G401 (cell line): ENCODE results near the gene SPATA6L. TPM values are rescaled to one million over a fixed set of nuclear protein-coding genes. Genes with fewer than 3 reads are reported as not detected.
A peak's percentile ranks its signal among the peaks of the same experiment; 100 is the strongest.

ENCODE experiments used
- DNase-seq: peaks from one replicate; pipeline ENCODE4 v3.0.0-alpha.2; 2015; ENCODE audit warnings: low spot score
- in situ Hi-C: cut with HindIII; loops from 2 replicates; pipeline ENCODE4 v1.10.0; 2016; ENCODE audit warnings: low sequenced_read_pairs, mixed read lengths
- total RNA-seq: library from RNA; depleted of rRNA; stranded (reverse); fragments of >200 nt; shearing (Covaris generic); gene quantifications from 2 replicates; pipeline ENCODE4 v1.2.3, GENCODE V29; 2014; rRNA removed

Gene SPATA6L
- total RNA-seq, 1 experiment from 2014 or later, result 0.34 TPM

DNA sequence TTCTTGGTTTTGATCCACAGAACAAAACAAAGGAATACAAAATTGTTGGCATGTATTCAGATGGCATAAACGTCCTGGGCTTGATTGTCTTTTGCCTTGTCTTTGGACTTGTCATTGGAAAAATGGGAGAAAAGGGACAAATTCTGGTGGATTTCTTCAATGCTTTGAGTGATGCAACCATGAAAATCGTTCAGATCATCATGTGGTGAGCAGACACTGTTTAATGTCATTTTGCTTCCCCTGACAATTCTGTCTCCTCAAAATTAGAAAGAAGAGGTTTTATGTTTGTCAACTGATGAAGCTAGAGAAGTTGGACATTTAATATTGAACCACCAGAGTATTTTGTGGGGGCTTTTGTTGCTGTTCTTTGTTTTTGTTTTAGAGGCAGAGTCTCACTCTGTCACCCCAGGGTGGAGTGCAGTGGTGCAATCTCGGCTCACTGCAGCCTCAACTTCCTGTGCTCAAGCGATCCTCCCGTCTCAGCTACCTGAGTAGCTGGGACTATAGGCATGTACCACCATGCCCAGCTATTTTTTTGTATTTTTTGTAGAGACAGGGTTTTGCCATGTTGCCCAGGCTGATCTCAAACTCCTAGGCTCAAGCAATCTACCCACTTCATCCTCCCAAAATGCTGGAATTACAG is 94.0 kb downstream of the SPATA6L start:
- in situ Hi-C loops, result no loop called here
- DNase-seq, result no peak

DNA sequence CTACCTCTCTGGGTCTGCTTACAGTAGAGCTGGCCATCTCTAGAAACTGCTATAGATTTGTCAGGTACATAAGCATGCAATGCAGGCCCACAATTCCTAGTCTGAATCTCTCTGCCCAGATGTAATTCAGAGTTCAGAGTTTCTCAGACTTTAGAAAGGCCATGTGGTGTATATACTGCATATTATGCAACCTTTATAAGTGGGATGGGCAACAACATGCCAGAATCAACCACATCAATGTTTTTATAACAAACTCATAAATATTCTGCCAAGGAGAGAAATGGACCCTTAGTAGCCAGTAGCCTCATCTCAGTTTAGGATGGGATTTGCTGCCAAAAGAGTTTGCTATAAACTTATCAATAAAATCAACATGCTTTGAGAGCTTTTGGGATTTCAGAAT is 97.2 kb downstream of the SPATA6L start:
- no peak for DNase-seq
- in situ Hi-C loops, result no loop called here

DNA sequence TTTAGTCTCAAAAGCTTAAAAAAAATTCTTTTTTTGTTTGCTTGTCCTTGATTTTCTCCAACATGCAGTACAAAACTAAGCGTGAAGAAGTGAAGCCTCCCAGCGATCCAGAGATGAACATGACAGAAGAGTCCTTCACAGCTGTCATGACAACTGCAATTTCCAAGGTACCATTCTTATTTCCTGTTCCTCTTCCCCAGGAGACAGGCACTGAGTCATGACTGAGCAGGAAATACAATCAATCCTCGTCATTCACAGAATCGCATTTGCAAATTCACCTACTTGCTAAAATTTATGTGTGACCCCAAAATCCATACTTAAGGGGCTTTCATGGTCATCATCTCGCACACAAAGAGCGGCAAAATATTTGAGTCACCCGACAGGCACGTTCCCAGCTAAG is 98.7 kb downstream of the SPATA6L start:
- no peak for DNase-seq
- in situ Hi-C loops, result no loop called here

DNA sequence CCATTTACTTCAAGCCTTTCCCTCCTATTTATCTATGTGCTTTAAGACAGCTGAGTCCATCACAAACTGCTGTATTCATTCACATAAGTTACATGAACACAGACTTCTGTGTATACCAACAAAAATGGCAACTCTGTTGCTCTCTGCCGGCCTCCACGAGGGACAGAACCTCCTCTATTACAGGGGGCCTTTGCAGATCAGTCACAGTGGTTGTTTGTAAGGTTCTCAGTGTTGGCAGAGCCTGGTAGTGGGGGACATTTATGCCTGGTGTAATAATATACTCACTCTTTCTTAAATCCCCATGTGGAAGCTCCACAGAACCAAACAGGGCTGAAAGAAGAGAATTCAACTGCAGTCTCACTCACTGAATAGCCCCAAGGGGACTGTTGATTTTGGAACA is 99.5 kb downstream of the SPATA6L start:
- DNase-seq, result no peak
- in situ Hi-C loops, result no loop called here

DNA sequence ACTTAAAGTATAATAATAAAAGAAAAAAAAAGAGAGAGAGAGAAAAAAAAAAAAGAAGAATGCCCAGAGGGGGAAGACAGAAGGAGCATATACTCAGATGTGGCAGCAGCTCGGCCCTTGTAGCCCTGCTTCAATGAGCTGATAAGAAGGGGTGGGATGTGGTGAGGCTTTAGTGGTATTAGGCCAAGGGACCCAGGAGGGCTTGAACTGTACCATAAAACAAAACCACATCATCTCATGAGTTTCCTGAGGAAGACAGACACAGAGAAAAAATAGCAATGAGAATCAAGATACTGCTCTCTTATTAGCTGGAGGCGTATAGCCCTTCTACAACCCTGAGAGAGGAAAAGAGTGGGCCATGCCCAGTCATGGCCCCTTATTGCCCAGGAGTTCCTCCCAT is 103.2 kb downstream of the SPATA6L start:
- DNase-seq, result no peak
- in situ Hi-C loops, result no loop called here

DNA sequence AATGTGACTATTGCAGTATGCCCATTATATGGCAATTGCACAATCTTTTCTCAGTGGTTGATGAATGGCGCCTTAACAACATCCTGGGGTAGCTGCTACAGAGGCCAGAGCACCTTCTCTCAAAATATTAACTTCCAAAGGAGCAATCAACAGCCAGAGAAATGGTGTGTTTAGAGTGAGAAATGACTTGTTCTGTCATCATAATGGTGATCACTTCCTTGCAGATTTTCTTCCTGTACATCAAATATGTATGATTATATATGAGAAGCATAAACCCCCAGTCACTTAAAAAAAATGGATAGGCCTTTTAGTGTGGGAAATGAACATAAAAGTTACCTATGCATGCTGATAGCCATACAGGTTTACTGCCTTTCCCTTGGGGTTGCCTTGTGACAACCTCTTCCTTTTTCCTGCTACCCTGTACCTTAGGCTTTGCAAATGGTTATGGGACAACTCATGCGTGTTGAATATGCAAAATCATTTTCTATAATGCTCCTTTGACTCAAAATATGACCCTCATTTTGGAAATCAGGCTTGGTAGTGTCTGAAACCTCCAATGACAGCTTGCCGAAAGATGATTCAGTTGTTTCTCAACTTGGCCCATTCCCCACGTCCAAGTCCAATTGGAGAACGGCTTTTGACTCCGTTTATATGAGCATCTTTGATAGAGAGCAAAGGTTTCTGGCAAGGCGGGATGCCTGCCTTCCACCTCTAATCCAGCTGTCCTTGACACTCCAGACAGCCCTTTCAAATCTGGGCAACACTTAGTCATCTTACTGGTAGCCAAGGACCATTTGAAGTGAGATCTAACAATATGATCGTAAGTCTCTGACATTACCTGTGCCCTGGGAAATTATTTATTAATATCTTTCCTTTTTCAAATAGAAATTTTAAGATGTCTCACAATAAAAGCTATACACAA is 106.8 kb downstream of the SPATA6L start:
- DNase-seq, result no peak
- in situ Hi-C loops, result no loop called here

DNA sequence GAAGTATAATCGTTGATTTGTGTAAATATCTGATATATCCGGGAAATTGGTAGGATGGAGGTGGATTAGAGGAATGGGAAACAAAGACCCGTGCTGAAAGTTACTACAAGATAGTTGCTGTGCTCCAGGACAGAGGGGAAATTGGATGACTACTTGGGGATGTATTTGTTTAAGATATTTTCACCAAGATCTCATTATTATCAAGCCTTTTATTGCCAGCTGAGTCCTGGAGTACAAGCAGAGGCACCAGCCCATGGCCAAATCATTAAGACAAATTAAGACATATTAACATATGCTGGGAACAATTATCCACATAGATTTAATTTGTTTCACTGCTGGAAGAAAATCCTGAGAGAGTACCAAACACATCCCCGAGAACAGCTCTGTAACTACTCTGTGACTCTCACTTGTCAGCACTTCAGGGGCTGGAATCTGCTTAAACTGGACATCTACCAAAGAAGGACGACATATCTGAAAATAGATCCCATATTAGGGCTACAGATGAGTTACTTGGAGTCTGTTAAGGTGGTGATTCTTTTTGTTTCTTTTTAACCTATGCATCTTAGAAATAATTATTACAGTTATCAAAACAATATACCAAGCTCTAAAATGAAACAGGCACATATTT is 107.8 kb downstream of the SPATA6L start:
- no peak for DNase-seq
- in situ Hi-C loops, result no loop called here

DNA sequence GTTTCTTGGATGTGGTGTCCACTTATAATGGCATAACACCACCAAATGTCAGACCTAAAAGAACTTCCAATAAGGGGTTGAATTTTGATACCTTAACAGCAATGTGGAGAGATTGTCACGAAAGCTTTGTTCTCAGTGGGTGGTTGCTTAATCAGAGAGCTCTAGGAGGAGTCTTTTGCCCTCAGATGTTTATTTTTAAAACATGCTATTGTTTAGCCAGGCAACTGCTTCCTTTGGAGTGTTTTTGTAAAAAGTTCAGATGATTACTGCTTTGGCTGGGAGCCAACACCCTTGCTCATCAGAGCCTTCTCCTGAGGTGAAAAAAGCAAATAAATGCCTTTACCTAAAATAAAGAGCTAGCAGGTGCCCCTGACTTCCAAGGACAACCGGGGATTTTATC is 111.0 kb downstream of the SPATA6L start:
- in situ Hi-C loops, result no loop called here
- DNase-seq, result peak; percentile 22

DNA sequence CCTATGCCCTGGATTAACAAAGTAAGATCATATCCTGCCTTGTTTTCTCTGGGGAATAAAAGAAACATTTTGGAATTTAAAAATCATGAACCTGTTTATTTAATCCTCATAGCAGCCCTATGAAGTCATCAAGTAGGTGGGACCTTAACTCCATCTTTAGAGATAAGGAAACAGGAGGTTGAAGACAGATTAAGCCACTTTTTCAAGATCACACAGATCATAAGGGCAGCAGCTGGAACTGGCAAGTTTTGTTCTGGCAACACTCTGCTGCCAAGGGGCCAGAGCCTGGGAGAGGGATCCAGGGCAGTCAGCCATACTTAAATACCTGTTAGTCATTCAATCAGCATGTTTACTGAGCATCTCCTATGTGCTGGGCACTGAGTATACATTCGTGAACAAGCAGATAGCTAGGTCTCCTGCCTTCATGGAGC is 112.3 kb downstream of the SPATA6L start:
- DNase-seq, result no peak
- in situ Hi-C loops, result no loop called here

DNA sequence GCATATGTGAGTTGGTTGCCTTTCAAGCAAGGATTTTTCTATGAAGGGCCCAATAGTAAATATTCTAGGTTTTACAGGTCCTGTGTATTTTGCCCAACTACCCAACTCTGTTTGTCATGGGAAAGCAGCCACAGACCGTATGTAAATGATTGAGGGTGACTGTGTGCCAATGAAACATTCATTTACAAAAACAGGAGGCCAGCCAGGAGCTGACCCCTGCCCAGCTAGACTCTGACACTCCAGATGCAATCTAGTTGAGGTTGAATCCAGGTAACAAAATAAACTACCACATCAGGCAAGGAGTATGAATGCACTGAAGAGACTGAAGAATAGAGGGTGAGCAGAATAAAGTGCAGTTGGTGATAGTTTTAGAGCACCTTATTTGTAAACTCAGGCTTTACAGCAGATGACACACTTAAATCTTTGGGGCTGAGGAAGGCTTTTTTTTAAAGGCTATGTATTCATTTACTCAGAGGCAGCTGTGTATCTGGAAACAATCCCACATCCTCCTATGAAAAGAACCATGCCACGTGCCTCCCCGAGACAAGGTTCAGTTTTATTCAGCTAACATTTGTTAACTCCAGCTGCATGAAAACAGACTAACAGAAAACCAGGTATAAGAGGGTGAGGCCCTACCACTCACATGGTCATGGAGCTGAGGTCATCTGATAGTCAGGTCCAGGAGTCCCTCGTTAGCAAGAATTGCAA is 115.3 kb downstream of the SPATA6L start:
- in situ Hi-C loops, result no loop called here
- DNase-seq, result no peak

DNA sequence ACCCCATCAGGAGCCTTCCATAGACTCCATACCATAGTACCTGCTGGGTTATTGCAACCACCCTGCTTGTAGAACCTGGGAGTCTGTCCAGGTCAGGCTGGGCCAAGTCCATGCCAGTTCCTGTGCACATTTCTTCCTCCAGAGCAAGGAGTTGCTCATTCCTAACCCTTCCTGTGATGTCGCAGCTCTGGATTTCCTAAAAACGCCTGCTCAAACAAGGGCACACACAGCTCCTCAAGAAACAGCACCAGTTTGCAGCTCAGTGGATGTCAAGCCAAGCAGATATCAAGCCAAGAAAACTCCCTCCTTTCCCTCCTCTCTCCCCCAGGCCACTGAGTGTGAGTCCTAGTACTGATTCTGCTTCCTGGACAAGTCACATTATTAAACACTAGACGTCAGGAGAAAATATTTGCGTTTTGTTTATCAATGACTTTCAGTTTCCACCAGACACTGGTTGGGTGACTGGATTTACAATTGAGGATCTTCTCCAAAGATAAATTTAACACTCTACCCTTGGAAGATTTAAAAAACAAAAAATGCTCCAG is 116.5 kb downstream of the SPATA6L start:
- in situ Hi-C loops, result no loop called here
- DNase-seq, result peak; percentile 17

DNA sequence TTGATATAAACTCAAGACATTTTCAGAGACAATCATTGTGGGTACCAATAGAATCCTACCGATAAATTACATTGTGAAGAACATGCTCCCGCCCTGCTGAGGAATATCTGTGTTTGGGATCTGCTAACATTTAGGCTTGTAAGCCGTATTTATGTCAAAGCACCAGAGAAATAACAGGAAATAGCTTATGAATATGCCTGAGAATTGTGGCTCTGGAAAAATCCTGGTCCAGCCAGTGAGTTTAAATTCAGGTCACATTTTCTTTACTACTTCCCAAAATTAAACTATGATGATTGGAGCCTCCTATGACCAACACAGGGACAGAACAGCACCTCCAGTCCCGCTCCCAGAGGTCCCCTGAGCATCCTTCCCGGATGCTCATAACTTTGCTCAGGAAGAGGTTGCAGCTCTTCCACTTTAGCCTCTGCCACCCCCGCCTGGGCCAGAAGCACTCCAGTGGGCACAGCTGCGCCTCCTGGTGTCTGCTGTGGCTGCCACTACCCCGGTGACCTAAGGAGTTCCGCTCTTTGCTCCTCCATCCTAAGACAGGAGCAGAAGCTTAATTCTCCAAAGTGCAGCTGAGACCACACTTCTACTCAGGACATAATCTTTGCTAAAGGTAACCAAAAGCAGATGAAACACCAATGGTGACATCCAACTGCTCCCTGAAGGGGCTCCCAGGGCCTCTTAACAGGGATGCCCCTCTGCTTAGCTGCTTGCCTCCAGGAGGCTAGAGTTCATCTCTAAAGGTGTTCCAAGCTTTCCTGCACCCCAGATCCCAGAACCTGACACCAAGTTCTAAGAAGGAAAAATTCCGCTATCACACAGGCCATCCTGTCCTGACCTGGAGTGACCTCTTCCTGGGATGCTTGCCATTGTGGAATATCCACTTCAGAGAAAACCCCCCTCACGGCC is 117.2 kb downstream of the SPATA6L start:
- in situ Hi-C loops, result no loop called here
- no peak for DNase-seq

Other genes with a start within 250 kb of the SPATA6L start
- 1.8 and 2.6 TPM in 2 replicates for gene SLC1A1, start 176.0 kb downstream of the SPATA6L start, total RNA-seq
- 7.7 and 10.5 TPM in 2 replicates for gene PLPP6, start 4.2 kb downstream of the SPATA6L start, total RNA-seq
- 10.7 and 20.7 TPM in 2 replicates for gene CDC37L1, start 13.1 kb upstream of the SPATA6L start, total RNA-seq
- 67.9 and 71.6 TPM in 2 replicates for gene AK3, start 74.7 kb upstream of the SPATA6L start, total RNA-seq
- 21.2 and 27.4 TPM in 2 replicates for gene RCL1, start 126.5 kb upstream of the SPATA6L start, total RNA-seq